Stimulated activated naive CD8-positive, alpha-beta T cell treated with anti-CD3 and anti-CD28 coated beads, Interleukin-15, amount 100 ng/mL, for 72 hours (primary cell): ENCODE data around the gene SLC25A14.
"Not testable (repeated sequence)": the region's sequence is repeated elsewhere in the genome, so short reads cannot be mapped to it uniquely, and the experiment has no call there.

Experiments used
- ATAC-seq: fragments of 150-1000 bp; cut with Tn5 transposase; 2 replicates; pipeline ENCODE4 v1.10.0; 2021; ENCODE audit warnings: mild to moderate bottlenecking, moderate library complexity
- DNase-seq, 2 donors: peaks; one replicate each; pipeline ENCODE4 v3.0.0; 2021 to 2022
- H3K27ac Mint-ChIP-seq, 2 donors: one replicate each; pipeline ENCODE4 v1.8.0; 2022; ENCODE audit warnings: mild to moderate bottlenecking in 2 of 2, mixed read lengths in 2 of 2, moderate library complexity in 2 of 2
- H3K27me3 Mint-ChIP-seq: one replicate; pipeline ENCODE4 v1.8.0; 2022; ENCODE audit warnings: mixed read lengths
- H3K4me1 Mint-ChIP-seq: one replicate; pipeline ENCODE4 v1.8.0; 2022; ENCODE audit warnings: mild to moderate bottlenecking, mixed read lengths
- H3K4me3 Mint-ChIP-seq, 2 donors: one replicate each; pipeline ENCODE4 v1.8.0; 2022; ENCODE audit warnings: mild to moderate bottlenecking in 2 of 2, mixed read lengths in 2 of 2, moderate library complexity in 1 of 2
- H3K9me3 Mint-ChIP-seq, 2 donors: one replicate each; pipeline ENCODE4 v1.8.0; 2022; ENCODE audit warnings: mixed read lengths in 2 of 2

Gene SLC25A14, protein sequence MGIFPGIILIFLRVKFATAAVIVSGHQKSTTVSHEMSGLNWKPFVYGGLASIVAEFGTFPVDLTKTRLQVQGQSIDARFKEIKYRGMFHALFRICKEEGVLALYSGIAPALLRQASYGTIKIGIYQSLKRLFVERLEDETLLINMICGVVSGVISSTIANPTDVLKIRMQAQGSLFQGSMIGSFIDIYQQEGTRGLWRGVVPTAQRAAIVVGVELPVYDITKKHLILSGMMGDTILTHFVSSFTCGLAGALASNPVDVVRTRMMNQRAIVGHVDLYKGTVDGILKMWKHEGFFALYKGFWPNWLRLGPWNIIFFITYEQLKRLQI

DNA sequence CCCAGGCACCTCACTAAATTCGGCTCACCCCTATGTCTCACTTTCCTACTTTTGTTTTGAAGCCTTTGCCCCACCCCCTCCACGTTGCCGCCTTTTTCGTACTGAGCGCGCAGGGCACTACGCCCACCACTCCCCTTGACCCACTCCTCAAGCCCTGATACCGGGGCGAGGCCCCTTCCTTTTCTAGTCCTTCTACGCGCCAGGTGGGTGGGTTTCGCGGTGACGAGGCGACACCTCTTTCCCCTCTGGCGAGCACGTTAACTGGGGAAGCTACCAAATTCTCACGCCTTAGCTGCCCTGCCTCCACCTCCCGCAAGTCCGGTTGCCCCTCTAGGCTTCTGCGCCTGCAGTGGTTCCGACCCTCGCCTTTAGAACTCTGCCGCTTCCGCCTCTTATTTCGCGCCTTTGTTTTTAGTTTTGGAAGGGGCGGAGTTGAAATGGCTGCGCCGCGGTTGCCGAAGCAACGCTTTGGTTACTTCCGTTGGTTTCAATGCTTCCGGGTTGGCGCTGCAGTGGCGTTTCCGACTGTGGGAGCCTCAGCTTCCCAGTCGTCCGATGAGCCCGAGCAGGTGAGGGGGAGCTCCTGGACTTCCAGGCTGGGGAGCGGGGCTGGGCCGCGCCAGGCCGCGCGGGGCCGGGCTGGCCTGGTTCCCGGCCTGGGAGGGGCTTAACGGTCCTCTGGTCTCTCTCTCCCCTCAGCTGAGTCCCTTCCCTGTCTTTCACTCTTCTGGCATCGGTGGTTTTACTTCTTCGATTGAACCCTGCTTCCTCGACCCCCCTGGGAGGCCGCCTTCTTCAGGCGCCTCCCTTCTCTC, at the start of gene SLC25A14:
SLC25A14 (plus strand) TSS at position 512 of the 815 bp plus-strand sequence. CDS start 360 bp downstream, outside the sequence.
- no peaks in the 10 kb centered on the region for H3K27me3 Mint-ChIP-seq
- peaks cover 27% of the 10 kb centered on the region for H3K4me1 Mint-ChIP-seq
- ATAC-seq: peak; percentile 90
- peak within 1 kb of the TSS; percentile 95 to 97 for H3K4me3 Mint-ChIP-seq
- DNase-seq: peak; percentile 55 to 72
- H3K9me3 Mint-ChIP-seq: no peaks in the 10 kb centered on the region
- peak within 1 kb of the TSS; percentile 96 to 99 for H3K27ac Mint-ChIP-seq

DNA sequence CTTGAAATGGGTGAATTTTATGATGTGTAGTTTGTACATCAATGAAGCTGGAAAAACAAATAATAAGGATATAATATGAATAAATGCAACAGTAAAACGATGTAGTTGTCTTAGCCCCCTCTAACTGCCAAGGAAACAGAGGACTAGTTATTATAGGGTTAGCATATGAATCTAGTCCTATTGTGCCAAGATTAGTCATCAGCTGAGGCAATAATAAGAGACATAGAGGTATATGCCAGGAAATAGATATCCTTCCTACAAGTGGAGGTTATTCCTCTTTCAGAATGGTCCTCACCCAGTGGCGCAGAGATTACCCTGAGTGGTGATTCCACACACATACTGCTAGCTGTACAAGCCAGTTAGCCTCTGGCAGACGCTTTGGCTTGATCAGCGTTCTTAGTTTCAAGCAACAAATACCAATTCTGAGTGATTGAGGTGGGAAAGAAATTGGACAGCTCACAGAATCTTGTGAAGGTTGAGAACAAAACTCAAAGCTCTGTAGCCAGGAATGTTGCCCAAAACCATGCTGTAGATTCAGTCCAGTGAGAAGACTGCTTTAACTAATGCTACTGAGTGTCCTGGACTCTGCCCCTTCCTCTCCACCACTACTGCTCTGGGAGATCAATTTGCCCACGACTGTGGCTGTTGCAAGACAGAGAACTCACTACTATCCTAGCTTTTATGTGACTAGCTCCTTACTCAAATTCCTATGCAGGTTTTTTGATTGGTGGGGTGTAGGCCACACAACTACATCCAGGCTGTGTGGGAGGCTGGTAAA, 44.0 kb upstream of the SLC25A14 start:
- H3K4me3 Mint-ChIP-seq: no peak overlapping the region
- no peak for DNase-seq
- no peaks in the 10 kb centered on the region for H3K27me3 Mint-ChIP-seq
- no peak overlapping the region for H3K27ac Mint-ChIP-seq
- no peaks in the 10 kb centered on the region for H3K9me3 Mint-ChIP-seq
- no peaks in the 10 kb centered on the region for H3K4me1 Mint-ChIP-seq
- ATAC-seq: no peak

- Mint-ChIP-seq H3K27ac (no peak overlapping the region), H3K4me1 (no peaks in the 10 kb centered on the region), H3K27me3 (no peaks in the 10 kb centered on the region), H3K9me3 (no peaks in the 10 kb centered on the region), H3K4me3 (no peak overlapping the region)
- ATAC-seq (no peak), DNase-seq (no peak)
Observed at GRCh38 chrX:130296297-130296678, 43.4 kb upstream of the SLC25A14 start.

DNA sequence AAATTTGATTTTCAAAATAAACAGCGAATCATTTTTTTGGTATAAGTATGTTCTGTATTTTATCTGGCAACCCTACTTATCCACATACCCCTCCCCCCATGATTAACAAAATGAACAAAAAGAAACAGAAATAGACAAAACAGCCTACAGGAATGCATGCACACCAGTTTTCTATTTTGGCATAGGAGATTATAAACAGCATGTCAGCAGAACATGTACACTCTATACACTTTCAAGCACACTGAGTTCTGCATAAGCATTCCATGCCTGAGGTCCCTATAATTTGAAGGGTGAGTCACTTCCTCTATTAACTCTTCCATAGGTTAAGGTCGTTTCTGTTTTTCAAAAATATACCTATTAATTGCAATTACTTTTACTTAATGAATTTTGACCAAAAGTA, 43.0 kb upstream of the SLC25A14 start:
- Mint-ChIP-seq H3K27me3 (no peaks in the 10 kb centered on the region), H3K4me3 (no peak overlapping the region), H3K9me3 (no peaks in the 10 kb centered on the region), H3K27ac (no peak overlapping the region), H3K4me1 (no peaks in the 10 kb centered on the region)
- ATAC-seq (no peak), DNase-seq (no peak)

DNA sequence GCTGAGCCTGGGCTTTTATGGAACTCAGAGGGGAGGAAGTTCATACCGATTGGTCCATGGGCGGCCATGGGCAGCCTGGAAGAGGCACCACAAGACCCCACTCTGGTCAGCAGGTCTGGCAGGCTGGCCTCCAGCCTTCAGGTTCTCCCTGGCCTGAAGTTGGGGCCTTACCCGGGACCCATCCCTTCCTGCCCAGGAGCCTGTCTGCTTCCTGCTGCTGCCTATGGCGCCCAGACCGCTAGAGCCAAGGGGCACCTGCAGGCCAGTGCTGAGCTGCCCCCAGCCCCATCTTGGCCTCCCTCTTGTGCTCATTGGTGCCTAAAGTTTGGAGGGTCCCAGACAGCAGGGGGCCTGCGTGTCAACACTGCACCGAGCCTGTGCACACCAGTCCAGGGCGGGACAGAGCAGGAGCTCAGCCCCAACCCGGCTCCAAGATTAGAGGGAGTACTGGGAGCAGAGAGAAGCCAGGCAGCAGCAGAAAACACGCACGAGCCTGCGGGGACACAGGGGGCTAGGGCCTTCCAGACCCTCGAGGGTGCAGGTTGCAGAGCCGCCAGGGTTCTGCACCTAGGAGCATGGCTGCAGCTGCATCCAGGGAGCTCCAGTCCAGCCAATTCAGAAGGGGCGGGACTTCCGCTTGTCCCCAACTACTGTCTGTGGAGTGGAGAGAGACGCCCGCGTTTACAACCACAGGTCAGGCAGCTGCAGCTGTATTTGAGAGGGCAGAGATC, 40.3 kb upstream of the SLC25A14 start:
- Mint-ChIP-seq H3K4me3 (no peak overlapping the region), H3K27ac (no peak overlapping the region), H3K27me3 (no peaks in the 10 kb centered on the region), H3K9me3 (no peaks in the 10 kb centered on the region), H3K4me1 (no peaks in the 10 kb centered on the region)
- DNase-seq: no peak
- no peak for ATAC-seq

- Mint-ChIP-seq H3K4me1 (no peaks in the 10 kb centered on the region), H3K9me3 (no peaks in the 10 kb centered on the region), H3K27ac (no peak overlapping the region), H3K4me3 (no peak overlapping the region), H3K27me3 (no peaks in the 10 kb centered on the region)
- no peak for DNase-seq
- no peak for ATAC-seq
Observed at GRCh38 chrX:130300010-130300282, 39.8 kb upstream of the SLC25A14 start.

DNA sequence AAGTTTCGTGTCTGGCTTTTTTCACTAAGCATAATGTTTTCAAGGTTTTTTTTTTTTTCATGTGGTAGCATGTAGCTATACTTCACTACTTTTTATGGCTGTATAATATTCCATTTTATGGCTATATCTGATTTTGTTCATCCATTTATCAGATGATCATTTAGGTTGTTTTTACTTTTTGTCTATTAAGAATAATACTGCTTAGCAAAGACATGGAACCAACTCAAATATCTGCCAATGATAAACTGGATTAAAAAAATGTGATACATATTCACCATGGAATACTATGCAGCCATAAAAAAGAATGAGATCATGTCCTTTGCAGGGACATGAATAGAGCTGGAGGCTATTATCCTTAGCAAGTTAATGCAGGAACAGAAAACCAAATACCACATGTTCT, 38.3 kb upstream of the SLC25A14 start:
- H3K9me3 Mint-ChIP-seq: no peaks in the 10 kb centered on the region
- no peaks in the 10 kb centered on the region for H3K4me1 Mint-ChIP-seq
- H3K4me3 Mint-ChIP-seq: no peak overlapping the region
- H3K27me3 Mint-ChIP-seq: no peaks in the 10 kb centered on the region
- DNase-seq: no peak
- ATAC-seq: no peak
- no peak overlapping the region for H3K27ac Mint-ChIP-seq

- Mint-ChIP-seq H3K27ac (no peak overlapping the region), H3K27me3 (no peaks in the 10 kb centered on the region), H3K9me3 (no peaks in the 10 kb centered on the region), H3K4me3 (no peak overlapping the region), H3K4me1 (no peaks in the 10 kb centered on the region)
- ATAC-seq (no peak), DNase-seq (no peak)
Observed at GRCh38 chrX:130301977-130302376, 37.7 kb upstream of the SLC25A14 start.

DNA sequence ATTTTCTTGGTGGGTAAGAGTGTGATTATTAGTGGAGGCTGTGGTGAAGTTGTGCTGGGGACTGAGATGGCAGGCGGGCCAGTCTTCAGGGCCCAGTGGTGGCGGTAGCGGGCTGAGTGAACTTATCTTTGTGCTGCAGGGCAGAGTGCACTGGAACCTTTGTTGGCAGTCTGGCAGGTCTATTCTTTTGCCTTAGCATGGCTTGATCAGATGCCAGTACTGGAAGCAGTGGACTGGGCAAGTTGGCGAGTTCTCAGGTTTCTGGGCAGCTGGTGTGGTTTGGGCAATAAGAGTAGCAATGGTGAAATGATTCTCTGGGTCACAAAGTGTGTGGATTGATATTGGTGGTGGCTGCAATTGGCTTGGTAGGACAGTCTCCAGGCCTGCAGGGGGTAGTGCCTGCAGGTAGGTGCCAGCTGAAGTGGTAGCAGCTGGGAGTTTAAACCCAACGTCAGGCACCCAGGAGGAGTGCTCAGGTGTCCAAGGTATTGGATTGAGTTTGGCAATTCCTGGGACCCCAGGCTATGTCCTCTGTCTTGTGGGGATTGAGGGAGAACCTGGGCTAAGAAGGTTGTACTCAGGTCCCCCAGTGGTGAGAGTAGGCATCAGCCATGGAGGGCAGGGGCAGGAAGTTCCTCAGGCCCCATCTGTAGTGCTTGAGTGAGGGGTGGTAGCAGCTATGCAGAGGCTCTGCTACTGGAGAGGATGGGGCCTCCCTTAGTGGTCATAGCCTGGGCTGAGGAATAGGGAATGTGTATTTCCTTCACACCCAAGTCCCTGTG, 34.9 kb upstream of the SLC25A14 start:
- no peaks in the 10 kb centered on the region for H3K27me3 Mint-ChIP-seq
- no peaks in the 10 kb centered on the region for H3K9me3 Mint-ChIP-seq
- ATAC-seq (no peak), DNase-seq (no peak)
- H3K4me3 Mint-ChIP-seq: no peak overlapping the region
- H3K27ac Mint-ChIP-seq: peak overlapping the region in 1 of 2 donors; percentile 45
- H3K4me1 Mint-ChIP-seq: no peaks in the 10 kb centered on the region

DNA sequence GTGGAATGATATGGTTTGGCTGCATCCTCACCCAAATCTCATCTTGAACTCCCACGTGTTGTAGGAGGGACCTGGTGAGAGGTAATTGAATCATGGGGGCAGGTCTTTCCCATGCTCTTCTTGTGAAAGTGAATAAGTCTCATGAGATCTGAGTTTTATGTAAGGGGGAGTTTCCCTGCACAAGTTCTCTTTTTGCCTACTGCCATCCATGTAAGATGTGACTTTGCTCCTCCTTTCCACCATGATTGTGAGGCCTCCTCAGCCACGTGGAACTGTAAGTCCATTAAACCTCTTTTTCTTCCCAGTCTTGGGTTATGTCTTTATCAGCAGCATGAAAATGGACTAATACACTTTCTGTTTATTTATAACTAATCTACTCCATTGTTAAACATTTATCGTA, 19.8 kb upstream of the SLC25A14 start:
- H3K27me3 Mint-ChIP-seq: peaks cover 18% of the 10 kb centered on the region
- peaks cover 0 to 14% of the 10 kb centered on the region in 2 donors for H3K9me3 Mint-ChIP-seq

DNA sequence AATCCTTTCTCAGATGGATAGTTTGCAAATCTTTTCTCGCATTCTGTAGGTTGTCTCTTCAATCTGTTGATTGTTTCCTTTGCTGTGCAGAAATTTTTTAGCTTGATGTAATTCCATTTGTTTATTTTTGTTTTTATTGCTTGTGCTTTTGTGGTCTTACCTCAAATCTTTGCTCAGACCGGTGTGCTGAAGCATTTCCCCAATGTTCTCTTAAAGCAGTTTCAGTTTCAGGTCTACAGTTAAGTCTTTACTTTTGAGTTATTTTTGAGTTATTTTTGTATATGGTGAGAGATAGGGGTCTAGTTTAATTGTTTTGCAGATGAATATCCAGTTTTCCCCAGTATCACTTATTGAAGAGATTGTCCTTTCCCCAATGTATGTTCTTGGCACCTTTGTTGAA, 18.2 kb upstream of the SLC25A14 start:
- no peak for ATAC-seq
- peaks cover 18% of the 10 kb centered on the region for H3K27me3 Mint-ChIP-seq
- peaks cover 0 to 14% of the 10 kb centered on the region in 2 donors for H3K9me3 Mint-ChIP-seq
- H3K4me3 Mint-ChIP-seq: no peak overlapping the region
- DNase-seq: no peak
- H3K27ac Mint-ChIP-seq: no peak overlapping the region
- H3K4me1 Mint-ChIP-seq: no peaks in the 10 kb centered on the region

More for the DNA sequence above, 19.8 kb upstream of the SLC25A14 start:
- H3K4me3 Mint-ChIP-seq, H3K4me1 Mint-ChIP-seq, DNase-seq, ATAC-seq, H3K27ac Mint-ChIP-seq: not testable (repeated sequence)

- Mint-ChIP-seq H3K27me3 (peaks cover 17% of the 10 kb centered on the region), H3K4me1 (no peaks in the 10 kb centered on the region)
Observed at GRCh38 chrX:130330146-130330545, 9.6 kb upstream of the SLC25A14 start.

GRCh38 chrX:130330706-130331105, 9.0 kb upstream of the SLC25A14 start:
- H3K4me3 Mint-ChIP-seq: no peak overlapping the region
- peak; percentile 67 for ATAC-seq
- peaks cover 17% of the 10 kb centered on the region for H3K27me3 Mint-ChIP-seq

More at GRCh38 chrX:130330146-130330545, 9.6 kb upstream of the SLC25A14 start:
- Mint-ChIP-seq H3K4me3 (no peak overlapping the region), H3K27ac (no peak overlapping the region), H3K9me3 (no peaks in the 10 kb centered on the region)
- DNase-seq (no peak), ATAC-seq (no peak)

GRCh38 chrX:130336531-130336930, 3.2 kb upstream of the SLC25A14 start:
- ATAC-seq: no peak
- H3K27ac Mint-ChIP-seq: no peak overlapping the region
- no peak overlapping the region for H3K4me3 Mint-ChIP-seq
- H3K4me1 Mint-ChIP-seq: peaks cover 23% of the 10 kb centered on the region
- DNase-seq: no peak
- no peaks in the 10 kb centered on the region for H3K9me3 Mint-ChIP-seq
- no peaks in the 10 kb centered on the region for H3K27me3 Mint-ChIP-seq

More at GRCh38 chrX:130330706-130331105, 9.0 kb upstream of the SLC25A14 start:
- Mint-ChIP-seq H3K27ac (no peak overlapping the region), H3K4me1 (no peaks in the 10 kb centered on the region), H3K9me3 (no peaks in the 10 kb centered on the region)
- DNase-seq: peak; percentile 9 to 39
